Measurements from ENCODE around the gene WNT2. TPM values are rescaled to one million over a fixed set of nuclear protein-coding genes. Genes with fewer than 3 reads are reported as not detected.

WNT2 gene
- total RNA-seq (under 1 TPM; 0.79 to 0.94 TPM), polyA plus RNA-seq (ENCODE audit: insufficient read length in 2 of 2) (under 1 TPM; 0.43 to 0.60 TPM)
- long read RNA-seq, donor 1: 0 reads
- long read RNA-seq, donor 2: 0 reads
- long read RNA-seq, donor 3: 0 reads
- long read RNA-seq, donor 4, transcript WNT2-201 (5 exons, 2,907 nt): major isoform, 103 of 143 reads
- long read RNA-seq, donor 4, partial matches to known transcripts: 37 of 143 reads
- long read RNA-seq, donor 4, other reads (novel, unspliced or antisense): 0 of 143 reads

DNA sequence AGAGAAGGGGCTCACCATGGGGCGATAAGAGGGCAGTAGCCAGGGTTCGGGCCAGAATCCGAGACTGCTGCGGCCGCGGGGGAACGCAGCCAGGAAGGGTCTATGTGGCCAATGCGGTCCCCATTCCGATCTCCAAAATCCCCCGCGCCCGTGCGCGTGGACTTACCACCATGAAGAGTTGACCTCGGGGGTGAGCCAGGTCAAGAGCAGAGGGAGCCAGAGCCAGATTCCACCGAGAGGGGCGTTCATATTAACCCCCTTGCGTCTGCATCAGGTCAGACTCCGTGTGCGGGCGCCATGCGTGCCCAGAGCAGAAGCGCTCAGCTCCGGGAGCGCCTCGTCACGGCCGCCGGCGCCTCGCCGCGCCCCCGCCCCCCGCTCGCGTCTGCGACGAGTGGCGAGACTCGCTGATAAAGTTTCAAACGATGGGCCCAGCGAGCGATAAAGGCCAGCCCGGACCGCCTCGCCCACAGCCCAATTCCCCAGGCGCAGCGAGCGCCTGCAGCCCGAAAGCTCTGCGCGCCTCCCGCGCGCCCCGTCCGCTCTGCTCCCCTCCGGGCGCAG, at the start of gene WNT2:
Gene WNT2 (minus strand): TSS at position 318 of the 564 bp plus-strand sequence. CDS start 69 bp downstream, at position 249.
- under 1% methylated on average over 60 of the region's 60 CpGs for WGBS (ENCODE audit: insufficient coverage)
- Histone ChIP-seq H3K4me1 (ENCODE audit: control insufficient read depth, insufficient read depth, low read length) (peaks cover 25% of the 10 kb centered on the region), H3K4me3 (ENCODE audit: low read depth, low read length) (peak within 1 kb of the TSS; percentile 43), H3K27me3 (ENCODE audit: control insufficient read depth, insufficient read depth, low read length) (peaks cover 54% of the 10 kb centered on the region), H3K27ac (ENCODE audit: low read depth, low read length) (no peak within 1 kb of the TSS), H3K9me3 (ENCODE audit: control insufficient read depth, insufficient read depth, low read length) (no peaks in the 10 kb centered on the region), H3K36me3 (ENCODE audit: control insufficient read depth, insufficient read depth, low read length) (no peaks in the 10 kb centered on the region)
- peak in 2 of 6 donors; percentile 36 to 47 for DNase-seq (ENCODE audit: low read depth in 4 of 6, low spot score in 6 of 6)

- no peak overlapping the region for H3K4me3 ChIP-seq (ENCODE audit: low read depth, low read length)
- H3K27me3 ChIP-seq (ENCODE audit: control insufficient read depth, insufficient read depth, low read length): no peaks in the 10 kb centered on the region
- H3K9me3 ChIP-seq (ENCODE audit: control insufficient read depth, insufficient read depth, low read length): no peaks in the 10 kb centered on the region
- DNase-seq (ENCODE audit: low read depth in 4 of 6, low spot score in 6 of 6): no peak
- WGBS (ENCODE audit: insufficient coverage): no CpG with 5 or more reads among the region's 1 CpG
- no peaks in the 10 kb centered on the region for H3K36me3 ChIP-seq (ENCODE audit: control insufficient read depth, insufficient read depth, low read length)
- no peaks in the 10 kb centered on the region for H3K4me1 ChIP-seq (ENCODE audit: control insufficient read depth, insufficient read depth, low read length)
- no peak overlapping the region for H3K27ac ChIP-seq (ENCODE audit: low read depth, low read length)
Measured at GRCh38 chr7:117372073-117372472, 49.2 kb upstream of the WNT2 start.

- H3K36me3 ChIP-seq (ENCODE audit: control insufficient read depth, insufficient read depth, low read length): no peaks in the 10 kb centered on the region
- H3K27me3 ChIP-seq (ENCODE audit: control insufficient read depth, insufficient read depth, low read length): no peaks in the 10 kb centered on the region
- no peak overlapping the region for H3K27ac ChIP-seq (ENCODE audit: low read depth, low read length)
- H3K9me3 ChIP-seq (ENCODE audit: control insufficient read depth, insufficient read depth, low read length): no peaks in the 10 kb centered on the region
- H3K4me1 ChIP-seq (ENCODE audit: control insufficient read depth, insufficient read depth, low read length): no peaks in the 10 kb centered on the region
- no peak overlapping the region for H3K4me3 ChIP-seq (ENCODE audit: low read depth, low read length)
- DNase-seq (ENCODE audit: low read depth in 4 of 6, low spot score in 6 of 6): no peak
Measured at GRCh38 chr7:117364339-117365080, 41.7 kb upstream of the WNT2 start.

GRCh38 chr7:117362294-117362888, 39.5 kb upstream of the WNT2 start:
- Histone ChIP-seq H3K27me3 (ENCODE audit: control insufficient read depth, insufficient read depth, low read length) (no peaks in the 10 kb centered on the region), H3K36me3 (ENCODE audit: control insufficient read depth, insufficient read depth, low read length) (no peaks in the 10 kb centered on the region), H3K4me1 (ENCODE audit: control insufficient read depth, insufficient read depth, low read length) (no peaks in the 10 kb centered on the region), H3K27ac (ENCODE audit: low read depth, low read length) (no peak overlapping the region), H3K9me3 (ENCODE audit: control insufficient read depth, insufficient read depth, low read length) (no peaks in the 10 kb centered on the region), H3K4me3 (ENCODE audit: low read depth, low read length) (no peak overlapping the region)
- no peak for DNase-seq (ENCODE audit: low read depth in 4 of 6, low spot score in 6 of 6)

DNA sequence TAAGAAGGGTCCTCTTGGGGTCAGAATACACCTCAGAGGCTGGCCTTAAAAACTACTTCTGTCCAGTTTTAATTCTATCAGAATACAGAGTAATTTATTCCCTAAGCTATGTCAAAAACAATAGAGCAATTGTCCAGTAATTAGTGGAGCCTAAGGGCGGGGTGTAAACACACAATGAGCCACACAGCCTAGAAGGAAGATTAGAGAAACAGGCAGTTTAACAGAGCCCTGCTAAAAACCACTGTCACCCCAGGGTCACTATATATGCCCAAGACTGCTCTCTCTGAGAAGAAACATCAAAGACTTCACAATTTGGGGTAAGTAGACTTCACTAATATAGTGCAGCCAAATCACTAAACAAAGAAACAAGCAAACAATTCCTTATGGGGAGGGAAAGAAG, 27.2 kb upstream of the WNT2 start:
- no peaks in the 10 kb centered on the region for H3K36me3 ChIP-seq (ENCODE audit: control insufficient read depth, insufficient read depth, low read length)
- H3K27ac ChIP-seq (ENCODE audit: low read depth, low read length): no peak overlapping the region
- DNase-seq (ENCODE audit: low read depth in 4 of 6, low spot score in 6 of 6): no peak
- H3K9me3 ChIP-seq (ENCODE audit: control insufficient read depth, insufficient read depth, low read length): no peaks in the 10 kb centered on the region
- H3K27me3 ChIP-seq (ENCODE audit: control insufficient read depth, insufficient read depth, low read length): no peaks in the 10 kb centered on the region
- no peaks in the 10 kb centered on the region for H3K4me1 ChIP-seq (ENCODE audit: control insufficient read depth, insufficient read depth, low read length)
- no peak overlapping the region for H3K4me3 ChIP-seq (ENCODE audit: low read depth, low read length)
- no CpG with 5 or more reads among the region's 1 CpG for whole genome bisulfite sequencing (ENCODE audit: insufficient coverage)

DNA sequence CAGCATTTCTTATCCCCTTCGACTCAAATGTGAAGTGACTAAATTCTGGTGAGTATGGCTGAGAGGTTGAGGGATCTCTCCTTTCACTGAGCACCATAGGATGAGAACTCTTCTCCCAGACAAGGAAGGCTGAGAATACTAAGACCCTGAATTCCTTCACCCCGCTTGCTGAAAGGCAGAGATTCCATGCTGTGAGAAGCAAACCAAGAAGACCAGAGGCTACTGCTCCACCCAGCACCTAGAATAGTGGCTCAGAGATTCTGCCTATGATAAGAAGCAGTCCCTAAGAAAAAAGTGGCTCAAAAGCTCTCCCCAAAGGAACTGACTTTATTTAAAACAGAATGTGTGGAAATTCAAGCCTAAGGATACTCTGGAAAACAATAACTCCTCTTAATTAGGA, 26.7 kb upstream of the WNT2 start:
- 86% methylated on average over 1 of the region's 2 CpGs for WGBS (ENCODE audit: insufficient coverage)
- Histone ChIP-seq H3K36me3 (ENCODE audit: control insufficient read depth, insufficient read depth, low read length) (no peaks in the 10 kb centered on the region), H3K9me3 (ENCODE audit: control insufficient read depth, insufficient read depth, low read length) (no peaks in the 10 kb centered on the region), H3K4me3 (ENCODE audit: low read depth, low read length) (no peak overlapping the region), H3K27ac (ENCODE audit: low read depth, low read length) (no peak overlapping the region), H3K27me3 (ENCODE audit: control insufficient read depth, insufficient read depth, low read length) (no peaks in the 10 kb centered on the region), H3K4me1 (ENCODE audit: control insufficient read depth, insufficient read depth, low read length) (no peaks in the 10 kb centered on the region)
- no peak for DNase-seq (ENCODE audit: low read depth in 4 of 6, low spot score in 6 of 6)

DNA sequence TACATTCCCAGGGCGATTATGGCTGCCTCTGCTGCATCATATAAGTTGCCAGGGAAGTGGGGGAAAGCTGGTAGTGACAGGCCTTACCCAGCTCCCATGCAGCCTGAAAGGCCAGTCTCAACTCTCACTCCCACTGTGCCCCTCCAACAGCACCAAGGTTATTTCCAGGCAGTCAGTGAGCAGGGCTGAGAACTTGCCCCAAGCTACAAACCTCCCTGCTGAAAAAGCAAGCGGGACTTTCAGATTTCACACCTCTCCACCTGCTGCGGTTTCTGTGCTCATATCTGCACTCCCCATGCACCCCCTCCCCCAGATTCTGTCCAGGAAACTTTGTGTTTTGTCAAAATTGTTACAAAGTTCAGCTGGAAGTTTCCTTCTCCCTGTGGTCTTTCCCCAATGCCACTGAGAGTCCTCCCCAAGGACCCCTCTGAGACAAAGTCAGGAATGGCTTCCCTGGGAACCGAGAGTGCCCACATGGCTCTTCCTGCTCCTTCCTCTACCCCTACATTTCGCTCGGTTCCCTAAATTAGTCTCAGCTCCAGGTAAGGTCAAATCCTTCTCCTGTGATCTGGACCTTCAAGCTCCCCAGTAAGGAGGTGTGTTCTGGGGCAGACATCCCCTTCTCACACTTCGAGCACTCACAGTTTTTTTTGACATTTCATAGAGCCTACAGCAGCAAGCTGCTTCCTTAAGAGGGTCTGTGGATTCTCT, 25.3 kb upstream of the WNT2 start:
- WGBS (ENCODE audit: insufficient coverage): 86% methylated on average over 3 of the region's 7 CpGs
- Histone ChIP-seq H3K36me3 (ENCODE audit: control insufficient read depth, insufficient read depth, low read length) (no peaks in the 10 kb centered on the region), H3K27ac (ENCODE audit: low read depth, low read length) (no peak overlapping the region), H3K9me3 (ENCODE audit: control insufficient read depth, insufficient read depth, low read length) (no peaks in the 10 kb centered on the region), H3K4me1 (ENCODE audit: control insufficient read depth, insufficient read depth, low read length) (no peaks in the 10 kb centered on the region), H3K27me3 (ENCODE audit: control insufficient read depth, insufficient read depth, low read length) (no peaks in the 10 kb centered on the region), H3K4me3 (ENCODE audit: low read depth, low read length) (no peak overlapping the region)
- no peak for DNase-seq (ENCODE audit: low read depth in 4 of 6, low spot score in 6 of 6)

GRCh38 chr7:117347480-117347879, 24.6 kb upstream of the WNT2 start:
- H3K27ac ChIP-seq (ENCODE audit: low read depth, low read length): no peak overlapping the region
- WGBS (ENCODE audit: insufficient coverage): 48% methylated on average over 6 of the region's 6 CpGs
- no peaks in the 10 kb centered on the region for H3K27me3 ChIP-seq (ENCODE audit: control insufficient read depth, insufficient read depth, low read length)
- H3K9me3 ChIP-seq (ENCODE audit: control insufficient read depth, insufficient read depth, low read length): no peaks in the 10 kb centered on the region
- no peaks in the 10 kb centered on the region for H3K36me3 ChIP-seq (ENCODE audit: control insufficient read depth, insufficient read depth, low read length)
- no peaks in the 10 kb centered on the region for H3K4me1 ChIP-seq (ENCODE audit: control insufficient read depth, insufficient read depth, low read length)
- no peak for DNase-seq (ENCODE audit: low read depth in 4 of 6, low spot score in 6 of 6)
- no peak overlapping the region for H3K4me3 ChIP-seq (ENCODE audit: low read depth, low read length)

- Histone ChIP-seq H3K9me3 (ENCODE audit: control insufficient read depth, insufficient read depth, low read length) (no peaks in the 10 kb centered on the region), H3K36me3 (ENCODE audit: control insufficient read depth, insufficient read depth, low read length) (no peaks in the 10 kb centered on the region)
- no peak for DNase-seq (ENCODE audit: low read depth in 4 of 6, low spot score in 6 of 6)
Measured at GRCh38 chr7:117346161-117346560, 23.3 kb upstream of the WNT2 start.

More at GRCh38 chr7:117346161-117346560, 23.3 kb upstream of the WNT2 start:
- no peaks in the 10 kb centered on the region for H3K27me3 ChIP-seq (ENCODE audit: control insufficient read depth, insufficient read depth, low read length)
- H3K27ac ChIP-seq (ENCODE audit: low read depth, low read length): no peak overlapping the region
- H3K4me3 ChIP-seq (ENCODE audit: low read depth, low read length): no peak overlapping the region
- H3K4me1 ChIP-seq (ENCODE audit: control insufficient read depth, insufficient read depth, low read length): no peaks in the 10 kb centered on the region
